ENCODE measurements around the gene GGNBP2. TPM values are rescaled to one million over a fixed set of nuclear protein-coding genes. Genes with fewer than 3 reads are reported as not detected.
A peak's percentile ranks its signal among the peaks of the same experiment; 100 is the strongest.

Gene GGNBP2
- total RNA-seq, 1 experiment from 2014 or later, result 57.2 TPM

DNA sequence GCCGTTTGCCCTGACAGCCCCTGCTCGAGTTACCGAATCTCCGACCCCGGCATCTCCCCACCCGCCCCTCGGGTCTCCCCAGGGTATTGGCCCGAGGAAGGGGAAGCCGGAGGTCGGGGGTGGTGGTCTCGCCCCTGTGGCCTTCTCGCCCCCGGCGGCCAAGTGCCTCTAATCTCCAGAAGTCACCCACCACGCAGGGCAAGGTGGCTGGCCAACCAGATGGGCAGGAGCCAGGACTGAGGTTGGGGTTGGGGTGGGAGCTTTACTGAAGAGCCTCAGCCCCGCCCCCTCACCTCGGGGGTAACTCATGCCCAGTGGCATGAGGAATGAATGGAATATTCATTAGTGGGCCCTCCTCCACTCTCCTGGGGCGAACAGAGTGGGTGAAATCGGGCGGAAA, 47.6 kb downstream of the GGNBP2 start:
- no peaks in the 10 kb centered on the region for H3K4me1 ChIP-seq (ENCODE audit: control insufficient read depth, insufficient read depth, low read length)
- TF ChIP-seq, protein P1, sequence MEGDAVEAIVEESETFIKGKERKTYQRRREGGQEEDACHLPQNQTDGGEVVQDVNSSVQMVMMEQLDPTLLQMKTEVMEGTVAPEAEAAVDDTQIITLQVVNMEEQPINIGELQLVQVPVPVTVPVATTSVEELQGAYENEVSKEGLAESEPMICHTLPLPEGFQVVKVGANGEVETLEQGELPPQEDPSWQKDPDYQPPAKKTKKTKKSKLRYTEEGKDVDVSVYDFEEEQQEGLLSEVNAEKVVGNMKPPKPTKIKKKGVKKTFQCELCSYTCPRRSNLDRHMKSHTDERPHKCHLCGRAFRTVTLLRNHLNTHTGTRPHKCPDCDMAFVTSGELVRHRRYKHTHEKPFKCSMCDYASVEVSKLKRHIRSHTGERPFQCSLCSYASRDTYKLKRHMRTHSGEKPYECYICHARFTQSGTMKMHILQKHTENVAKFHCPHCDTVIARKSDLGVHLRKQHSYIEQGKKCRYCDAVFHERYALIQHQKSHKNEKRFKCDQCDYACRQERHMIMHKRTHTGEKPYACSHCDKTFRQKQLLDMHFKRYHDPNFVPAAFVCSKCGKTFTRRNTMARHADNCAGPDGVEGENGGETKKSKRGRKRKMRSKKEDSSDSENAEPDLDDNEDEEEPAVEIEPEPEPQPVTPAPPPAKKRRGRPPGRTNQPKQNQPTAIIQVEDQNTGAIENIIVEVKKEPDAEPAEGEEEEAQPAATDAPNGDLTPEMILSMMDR (IDR thresholded peaks at IDR 0.05), result no peak
- TF ChIP-seq SIN3A (IDR thresholded peaks at IDR 0.05; ENCODE audit: borderline replicate concordance, insufficient read depth, low read depth, low read length) (no peak), REST (IDR thresholded peaks at IDR 0.05; ENCODE audit: insufficient read depth in 1 of 2, low read depth in 2 of 2, low read length in 1 of 2) (no peak), POLR2AphosphoS5 (IDR thresholded peaks at IDR 0.05; ENCODE audit: low read depth, low read length) (no peak), TCF7L2 (IDR thresholded peaks at IDR 0.05; ENCODE audit: low read depth, low read length) (no peak)
- ATAC-seq (peak; percentile 36; the same call in 1 of the 2 replicates), DNase-seq (ENCODE audit: low read depth, low spot score) (no peak)
- H3K4me3 ChIP-seq (ENCODE audit: low read depth in 2 of 2, low read length in 2 of 2), result peak overlapping the region; percentile 61 to 65
- in situ Hi-C loops (cut with HindIII; ENCODE audit: low pct_unique_long_range_greater_than_20kb, low sequenced_read_pairs) (no loop called here), intact Hi-C loops (cut with micrococcal nuclease; ENCODE audit: unreplicated experiment) (no loop called here)
- H3K27ac ChIP-seq (ENCODE audit: low read length), result peak overlapping the region; percentile 77
- no peaks in the 10 kb centered on the region for H3K9me3 ChIP-seq (ENCODE audit: control insufficient read depth, insufficient read depth, low read depth, low read length)
- ChIA-PET CTCF (no interaction called here), POLR2A (no interaction called here)
- no TSS peak for BruUV-seq (replicated peaks)
- H3K36me3 ChIP-seq (ENCODE audit: control insufficient read depth, insufficient read depth, low read length), result peaks cover 2% of the 10 kb centered on the region
- no peaks in the 10 kb centered on the region for H3K27me3 ChIP-seq (ENCODE audit: control insufficient read depth, insufficient read depth, low read length)

DNA sequence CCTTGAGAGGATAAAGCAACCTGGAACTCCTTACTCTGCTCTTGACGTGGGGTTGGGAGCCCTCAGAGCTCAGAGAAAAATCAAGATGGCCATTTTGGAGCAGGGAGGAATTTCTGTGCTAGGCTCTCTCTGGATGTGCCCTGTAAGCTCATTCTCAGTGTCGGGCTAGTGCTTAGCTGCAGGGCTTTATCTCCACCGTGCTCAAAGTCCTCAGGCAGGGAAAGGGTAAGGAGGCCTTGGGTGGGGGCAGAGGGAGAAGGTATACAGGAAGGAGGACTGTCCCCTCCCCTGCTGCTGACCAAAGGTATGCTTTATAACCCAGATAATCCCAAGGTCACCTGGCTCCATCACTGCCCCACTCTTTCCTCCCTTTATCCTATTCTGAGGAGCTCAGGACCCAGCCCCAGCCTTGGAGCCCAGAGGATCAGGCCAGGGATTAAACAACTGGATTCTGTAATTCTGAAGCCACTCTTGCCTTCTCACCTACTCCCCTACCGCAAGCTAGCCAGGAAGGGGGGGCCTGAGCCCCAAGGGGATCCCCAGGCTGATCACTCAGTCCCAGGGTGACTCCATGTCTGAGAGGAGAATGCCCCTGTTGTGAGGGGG, 48.1 kb downstream of the GGNBP2 start:
- BruUV-seq (replicated peaks), result no TSS peak
- Histone ChIP-seq H3K36me3 (ENCODE audit: control insufficient read depth, insufficient read depth, low read length) (peaks cover 2% of the 10 kb centered on the region), H3K27me3 (ENCODE audit: control insufficient read depth, insufficient read depth, low read length) (no peaks in the 10 kb centered on the region), H3K27ac (ENCODE audit: low read length) (peak overlapping the region; percentile 77), H3K9me3 (ENCODE audit: control insufficient read depth, insufficient read depth, low read depth, low read length) (no peaks in the 10 kb centered on the region), H3K4me3 (ENCODE audit: low read depth in 2 of 2, low read length in 2 of 2) (peak overlapping the region; percentile 61 to 65), H3K4me1 (ENCODE audit: control insufficient read depth, insufficient read depth, low read length) (no peaks in the 10 kb centered on the region)
- in situ Hi-C loops (cut with HindIII; ENCODE audit: low pct_unique_long_range_greater_than_20kb, low sequenced_read_pairs), result no loop called here
- ChIA-PET POLR2A (no interaction called here), CTCF (interaction anchor here (0.9 kb wide), 1 partner anchor 10 kb away, joined by 4 read pairs; no protein-coding TSS in a partner anchor)
- no peak for TF ChIP-seq POLR2AphosphoS5 (IDR thresholded peaks at IDR 0.05; ENCODE audit: low read depth, low read length)
- TF ChIP-seq, protein P1 (IDR thresholded peaks at IDR 0.05), result no peak
- no peak for TF ChIP-seq TCF7L2 (IDR thresholded peaks at IDR 0.05; ENCODE audit: low read depth, low read length)
- TF ChIP-seq REST (IDR thresholded peaks at IDR 0.05; ENCODE audit: insufficient read depth in 1 of 2, low read depth in 2 of 2, low read length in 1 of 2), result no peak
- TF ChIP-seq SIN3A (IDR thresholded peaks at IDR 0.05; ENCODE audit: borderline replicate concordance, insufficient read depth, low read depth, low read length), result no peak
- intact Hi-C loops (cut with micrococcal nuclease; ENCODE audit: unreplicated experiment), result no loop called here
- ATAC-seq, result no peak
- DNase-seq (ENCODE audit: low read depth, low spot score), result no peak

Measured in Panc1 (cell line).